Caco-2 (cell line): ENCODE measurements around the gene LIPT1. TPM values are rescaled to one million over a fixed set of nuclear protein-coding genes. Genes with fewer than 3 reads are reported as not detected.
A peak's percentile ranks its signal among the peaks of the same experiment; 100 is the strongest.

Experiments used
- BruUV-seq: library from RNA; stranded (reverse); fragments of 400-500 nt; replicated peaks from 2 replicates; lab custom pipeline; 2021; lab: Mats Ljungman, UMichigan
- CTCF ChIA-PET: fragments of 300-600 bp; sonication (Branson Sonifier 250); formaldehyde crosslinking; loops from one replicate; lab custom pipeline; 2022; ENCODE audit warnings: antibody characterized with exemption; lab: Charles Lee
- POLR2A ChIA-PET: fragments of 300-600 bp; sonication (Branson Sonifier 250); formaldehyde crosslinking; loops from one replicate; lab custom pipeline; 2022; ENCODE audit warnings: antibody characterized with exemption; lab: Charles Lee
- DNase-seq, 2 experiments: peaks; one replicate each; pipeline versions ENCODE4 v3.0.0 to v3.0.0-alpha.2; 2020 to 2022
- H3K27me3 ChIP-seq: replicated peaks from 2 replicates; pipeline ENCODE4 v1.6.0; 2011; ENCODE audit warnings: low read length; ENCODE audit not compliant: control insufficient read depth, insufficient read depth
- H3K36me3 ChIP-seq: 2 replicates; pipeline ENCODE4 v1.5.1; 2011; ENCODE audit warnings: low read length; ENCODE audit not compliant: control insufficient read depth, insufficient read depth
- H3K4me1 ChIP-seq: fragments of 250-450 bp; sonication (Bioruptor Pico); 2 replicates; pipeline ENCODE4 v1.5.1; 2020; ENCODE audit warnings: mild to moderate bottlenecking
- H3K4me3 ChIP-seq: 2 replicates; pipeline ENCODE4 v1.5.1; 2011; ENCODE audit warnings: low read depth, mild to moderate bottlenecking, control low read depth, low read length
- H3K9me3 ChIP-seq: fragments of 250-450 bp; sonication (Bioruptor Pico); 2 replicates; pipeline ENCODE4 v1.5.1; 2020; ENCODE audit warnings: mild to moderate bottlenecking, moderate library complexity
- H3K27ac Mint-ChIP-seq: one replicate; pipeline ENCODE4 v1.8.0; 2022; ENCODE audit warnings: mixed read lengths; ENCODE audit not compliant: unreplicated experiment
- H3K27me3 Mint-ChIP-seq: one replicate; pipeline ENCODE4 v1.8.0; 2022; ENCODE audit warnings: mixed read lengths; ENCODE audit not compliant: insufficient read depth, unreplicated experiment
- H3K36me3 Mint-ChIP-seq: one replicate; pipeline ENCODE4 v1.8.0; 2022; ENCODE audit warnings: mild to moderate bottlenecking, mixed read lengths; ENCODE audit not compliant: insufficient read depth, unreplicated experiment
- H3K4me1 Mint-ChIP-seq: one replicate; pipeline ENCODE4 v1.8.0; 2022; ENCODE audit warnings: low read depth, mixed read lengths; ENCODE audit not compliant: unreplicated experiment
- H3K4me3 Mint-ChIP-seq: one replicate; pipeline ENCODE4 v1.8.0; 2022; ENCODE audit warnings: mild to moderate bottlenecking, moderate library complexity, mixed read lengths; ENCODE audit not compliant: unreplicated experiment
- H3K9me3 Mint-ChIP-seq: one replicate; pipeline ENCODE4 v1.8.0; 2022; ENCODE audit warnings: mixed read lengths; ENCODE audit not compliant: unreplicated experiment
- CTCF ChIP-seq, 2 experiments: fragments of 200-600 bp in 1 of 2; IDR thresholded peaks; 1 replicate in 1 of 2; 2 replicates in 1 of 2; pipeline versions ENCODE4 v1.5.1 to v1.8.0; 2011 to 2022; ENCODE audit warnings: antibody characterized with exemption in 1 of 2, control low read depth in 1 of 2, inconsistent platforms in 1 of 2, low read depth in 1 of 2, low read length in 1 of 2, mild to moderate bottlenecking in 1 of 2, moderate library complexity in 1 of 2; ENCODE audit not compliant: insufficient read depth in 1 of 2, severe bottlenecking in 1 of 2, unreplicated experiment in 1 of 2
- intact Hi-C: fragments of 100-400 bp; cut with micrococcal nuclease; formaldehyde crosslinking; loops from one replicate; pipeline ENCODE4 v1.10.0; 2022; ENCODE audit not compliant: unreplicated experiment
- total RNA-seq: library from RNA; stranded (reverse); gene quantifications from 2 replicates; pipeline ENCODE4 v1.2.3, GENCODE V29; 2022

Gene LIPT1
- total RNA-seq, 1 experiment from 2014 or later = 9.4 TPM

DNA sequence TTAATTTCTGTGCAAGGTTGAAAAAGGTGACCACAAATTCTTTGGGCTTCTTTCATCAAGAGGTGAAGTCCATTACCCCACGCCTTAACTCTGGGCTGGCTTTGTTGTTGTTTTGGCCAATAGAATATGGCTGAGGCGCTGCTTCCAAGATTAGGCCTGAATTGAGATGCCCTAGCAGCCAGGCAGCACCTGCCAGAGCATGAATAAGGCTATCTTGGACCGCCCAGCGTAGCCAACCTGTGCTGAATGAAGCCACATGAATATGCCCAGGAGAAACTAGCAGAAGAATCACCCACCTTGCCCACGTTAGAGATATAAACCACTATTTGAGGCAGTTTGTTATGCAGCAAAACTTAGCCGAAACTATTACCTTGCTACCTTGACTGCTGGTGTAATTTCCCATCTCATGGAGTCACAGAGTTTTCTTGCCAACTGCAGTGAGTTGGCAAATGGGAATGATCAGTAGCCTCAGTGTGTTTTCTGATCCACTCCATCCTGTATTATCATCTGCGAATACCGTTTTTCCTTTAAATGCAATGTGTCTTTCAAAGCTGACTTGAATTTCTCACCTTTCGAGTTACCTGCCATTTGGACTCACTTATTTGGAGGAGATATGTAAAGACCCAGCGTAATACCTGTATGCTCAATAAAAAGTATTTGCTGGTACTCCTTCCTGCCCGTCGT lies 704 bp upstream of the LIPT1 start:
- no peak for DNase-seq
- Histone ChIP-seq H3K27me3 (no peaks in the 10 kb centered on the region), H3K4me3 (peak overlapping the region; percentile 86), H3K4me1 (no peaks in the 10 kb centered on the region; the same call in 1 of the 2 replicates), H3K9me3 (no peaks in the 10 kb centered on the region), H3K36me3 (no peaks in the 10 kb centered on the region)
- peak overlapping the region; percentile 87 for H3K27ac Mint-ChIP-seq
- POLR2A ChIA-PET = interaction anchor here (0.7 to 2.5 kb wide), 4 partner anchors 11 to 182 kb away, joined by 4 to 52 read pairs (median 6); partner anchors contain the start of genes C2orf15 and TXNDC9
- H3K4me3 Mint-ChIP-seq = no peak overlapping the region
- CTCF ChIA-PET = interaction anchor here (1.3 to 1.8 kb wide), 2 partner anchors 13 to 69 kb away, joined by 9 to 13 read pairs; partner anchors contain the start of gene C2orf15
- H3K4me1 Mint-ChIP-seq = peaks cover 7% of the 10 kb centered on the region
- TF ChIP-seq CTCF (IDR thresholded peaks at IDR 0.05; ENCODE audit: insufficient read depth in 1 of 2, low read depth in 1 of 2, low read length in 1 of 2, severe bottlenecking in 1 of 2, unreplicated experiment in 1 of 2) = no peak
- no peaks in the 10 kb centered on the region for H3K27me3 Mint-ChIP-seq
- TSS peak; percentile 66 for BruUV-seq
- intact Hi-C loops = loop anchor here (1.0 kb wide), 1 partner anchor 13 kb away; the partner anchor contains the start of gene C2orf15
- peaks cover 14% of the 10 kb centered on the region for H3K36me3 Mint-ChIP-seq
- H3K9me3 Mint-ChIP-seq = no peaks in the 10 kb centered on the region

DNA sequence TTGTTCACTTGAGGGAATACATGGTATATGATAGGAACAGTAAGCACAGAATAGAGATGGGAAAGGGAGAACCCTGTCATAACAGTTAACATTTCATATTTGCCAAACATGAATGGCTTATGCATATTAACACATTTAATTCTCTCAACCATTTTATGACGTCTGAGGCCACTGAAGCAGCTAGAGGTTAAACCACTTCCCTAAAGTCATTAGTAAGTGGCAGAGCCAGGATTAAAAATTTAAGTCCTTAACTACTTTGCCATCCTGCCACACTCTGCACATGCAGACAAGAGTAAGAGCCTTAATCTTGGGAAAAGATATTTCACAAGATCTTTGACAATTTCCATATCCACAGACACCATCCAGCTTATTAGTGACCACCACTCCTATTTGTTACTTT lies 2.1 kb downstream of the LIPT1 start:
- Histone ChIP-seq H3K4me3 (no peak overlapping the region), H3K27me3 (no peaks in the 10 kb centered on the region), H3K4me1 (no peaks in the 10 kb centered on the region; the same call in 1 of the 2 replicates), H3K9me3 (no peaks in the 10 kb centered on the region), H3K36me3 (no peaks in the 10 kb centered on the region)
- DNase-seq = no peak
- intact Hi-C loops = no loop called here
- H3K36me3 Mint-ChIP-seq = peaks cover 14% of the 10 kb centered on the region
- no peaks in the 10 kb centered on the region for H3K27me3 Mint-ChIP-seq
- ChIA-PET CTCF (no interaction called here), POLR2A (no interaction called here)
- TF ChIP-seq CTCF (IDR thresholded peaks at IDR 0.05; ENCODE audit: insufficient read depth in 1 of 2, low read depth in 1 of 2, low read length in 1 of 2, severe bottlenecking in 1 of 2, unreplicated experiment in 1 of 2) = no peak
- H3K4me3 Mint-ChIP-seq = peak overlapping the region; percentile 17
- H3K9me3 Mint-ChIP-seq = no peaks in the 10 kb centered on the region
- BruUV-seq = no TSS peak
- peak overlapping the region; percentile 6 for H3K27ac Mint-ChIP-seq
- peaks cover 7% of the 10 kb centered on the region for H3K4me1 Mint-ChIP-seq

- no peaks in the 10 kb centered on the region for H3K36me3 ChIP-seq
- H3K27me3 Mint-ChIP-seq = no peaks in the 10 kb centered on the region
- H3K36me3 Mint-ChIP-seq = peaks cover 14% of the 10 kb centered on the region
- no peaks in the 10 kb centered on the region for H3K9me3 ChIP-seq
- H3K9me3 Mint-ChIP-seq = no peaks in the 10 kb centered on the region
- H3K27me3 ChIP-seq = no peaks in the 10 kb centered on the region
- peaks cover 7% of the 10 kb centered on the region for H3K4me1 Mint-ChIP-seq
- CTCF ChIA-PET = no interaction called here
- POLR2A ChIA-PET = no interaction called here
- H3K4me3 Mint-ChIP-seq = no peak overlapping the region
- DNase-seq = no peak
- no peak for TF ChIP-seq CTCF (IDR thresholded peaks at IDR 0.05; ENCODE audit: insufficient read depth in 1 of 2, low read depth in 1 of 2, low read length in 1 of 2, severe bottlenecking in 1 of 2, unreplicated experiment in 1 of 2)
- H3K27ac Mint-ChIP-seq = no peak overlapping the region
- H3K4me3 ChIP-seq = no peak overlapping the region
- intact Hi-C loops = no loop called here
- no TSS peak for BruUV-seq
- no peaks in the 10 kb centered on the region; the same call in 1 of the 2 replicates for H3K4me1 ChIP-seq
These were observed 3.8 kb downstream of the LIPT1 start for GRCh38 chr2:99158599-99158998.
